ENCODE measurements around the gene THSD7B.

The THSD7B gene

DNA sequence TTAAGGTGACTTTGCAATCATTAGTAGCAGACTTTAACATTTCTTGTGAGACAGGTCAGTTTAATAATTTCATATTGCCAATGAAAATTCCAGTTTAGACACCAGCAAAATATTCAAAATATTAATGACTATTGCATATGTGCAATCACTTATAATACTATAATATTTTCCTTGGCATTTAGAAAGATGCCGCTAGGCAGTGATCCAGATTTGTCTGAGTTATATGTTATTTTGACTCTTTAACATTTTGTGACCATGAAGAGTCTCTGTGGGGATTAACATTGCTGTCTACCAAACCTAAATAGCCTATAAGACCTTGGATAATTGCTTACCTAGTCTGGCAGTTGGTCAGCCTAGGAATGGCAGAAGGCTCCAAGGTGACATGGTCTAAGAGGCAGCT lies 389.6 kb downstream of the THSD7B start:
- DNase-seq (ENCODE audit: low spot score), result no peak

DNA sequence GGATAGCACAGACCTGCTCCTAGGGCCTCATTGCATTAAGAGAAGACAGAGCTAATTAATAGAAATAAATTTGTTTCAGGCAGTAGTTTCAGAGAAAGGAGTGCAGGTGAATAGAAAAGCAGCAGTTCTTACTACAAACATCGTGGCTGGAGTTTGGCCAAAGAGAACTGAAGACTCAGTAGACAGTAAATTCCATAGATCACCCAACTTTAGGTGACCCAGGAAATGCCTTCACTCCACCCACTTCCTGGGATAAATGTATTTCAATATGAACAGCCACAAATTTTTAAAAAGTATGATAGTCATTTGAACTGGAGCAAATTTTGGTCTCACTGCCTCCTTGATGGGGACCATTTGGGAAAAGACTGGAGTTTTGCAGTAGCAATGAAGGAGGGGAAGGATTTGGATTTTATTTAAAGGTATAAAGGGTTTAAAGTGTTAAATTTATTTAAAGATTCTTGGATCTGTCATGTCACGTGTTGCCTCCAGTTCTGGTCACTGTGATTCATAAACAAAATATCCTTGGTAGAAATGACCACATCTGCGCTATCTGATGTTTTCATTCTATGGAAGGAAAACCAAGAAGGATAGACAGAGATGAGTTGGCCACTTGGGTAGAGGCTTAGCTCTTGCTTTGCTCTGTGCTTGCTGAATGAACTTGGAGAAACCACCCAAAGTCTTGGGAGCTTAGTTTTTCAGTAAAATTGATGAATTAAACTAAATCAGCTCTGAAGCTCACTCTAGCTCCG lies 390.2 kb downstream of the THSD7B start:
- no peak for DNase-seq (ENCODE audit: low spot score)

GRCh38 chr2:137156221-137156844 lies 391.0 kb downstream of the THSD7B start:
- DNase-seq (ENCODE audit: low spot score), result no peak

DNA sequence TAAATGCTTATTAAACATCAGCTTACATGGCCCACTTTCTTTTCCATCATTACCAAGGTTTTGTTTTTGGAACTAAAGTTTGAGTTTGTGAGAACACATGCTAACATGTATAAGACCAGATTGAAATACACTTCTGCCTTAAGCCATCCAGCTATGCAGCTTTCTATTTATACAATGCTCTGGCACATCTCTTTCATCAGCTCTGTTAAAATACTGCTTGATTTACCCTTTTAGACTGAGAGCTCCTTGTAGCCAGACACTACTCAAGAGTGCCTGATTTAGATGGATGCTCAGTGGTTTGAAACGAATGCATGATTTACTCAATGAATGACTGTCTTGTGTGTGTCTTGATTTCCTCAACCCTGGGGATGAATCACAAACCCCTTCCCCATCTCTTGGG lies 392.5 kb downstream of the THSD7B start:
- no peak for DNase-seq (ENCODE audit: low spot score)

DNA sequence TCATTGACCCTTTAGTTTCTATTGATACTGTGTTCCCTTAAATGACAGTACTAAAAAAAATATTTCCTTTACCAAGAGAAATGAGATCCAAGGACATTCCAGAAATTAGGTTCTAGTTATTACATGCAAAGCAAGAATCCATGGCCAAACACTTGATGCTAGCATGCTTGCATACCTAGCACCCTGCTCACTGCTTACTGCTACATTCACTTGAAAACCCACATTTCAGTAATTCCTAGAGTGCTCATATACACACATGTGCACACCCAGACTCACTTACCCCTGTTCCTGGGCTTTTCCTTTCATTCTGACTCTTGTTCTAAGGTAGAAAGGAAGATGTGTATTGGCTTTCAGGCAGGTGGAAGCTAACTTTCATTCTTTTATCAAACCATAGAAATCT lies 395.9 kb downstream of the THSD7B start:
- no peak for DNase-seq (ENCODE audit: low spot score)

DNA sequence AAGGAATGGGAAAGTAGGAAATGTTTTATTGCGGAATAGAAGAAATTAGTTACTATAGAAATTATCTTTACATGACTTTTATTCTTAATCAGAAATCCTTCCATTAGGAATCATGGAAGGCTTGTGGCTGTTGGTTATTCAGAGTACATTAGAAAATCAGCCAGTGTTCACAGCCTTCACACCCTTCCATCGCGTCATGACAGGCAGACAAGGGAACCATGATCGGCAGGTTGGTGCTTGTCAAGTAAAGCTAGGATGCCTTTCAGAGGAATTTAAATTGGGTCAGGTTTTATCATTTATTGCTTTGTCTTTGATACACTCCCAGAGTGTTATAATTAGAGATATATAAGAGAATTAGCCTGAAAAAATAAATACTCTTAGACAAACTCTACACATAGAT lies 400.6 kb downstream of the THSD7B start:
- DNase-seq (ENCODE audit: low spot score), result no peak

DNA sequence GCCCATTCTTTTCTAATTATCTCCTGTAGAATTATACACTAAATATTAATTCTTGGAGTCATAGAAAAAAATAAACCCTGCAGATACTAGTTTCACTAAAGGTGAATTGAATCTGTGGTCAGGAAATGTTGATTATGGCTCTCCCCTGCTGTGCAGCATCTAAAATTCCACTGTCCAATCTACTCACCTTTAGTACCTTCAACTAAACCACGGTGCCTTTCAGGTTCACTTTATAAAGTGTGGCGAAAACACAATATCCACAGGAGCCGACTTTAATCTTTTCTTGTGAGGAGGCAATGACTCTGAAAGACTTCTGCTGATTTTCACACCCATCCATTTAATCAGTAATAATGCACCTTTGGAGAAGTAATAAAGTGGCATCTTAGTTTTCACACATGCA lies 402.3 kb downstream of the THSD7B start:
- no peak for DNase-seq (ENCODE audit: low spot score)

GRCh38 chr2:137168552-137168951 lies 403.2 kb downstream of the THSD7B start:
- no peak for DNase-seq (ENCODE audit: low spot score)

GRCh38 chr2:137172162-137172561 lies 406.8 kb downstream of the THSD7B start:
- no peak for DNase-seq (ENCODE audit: low spot score)

GRCh38 chr2:137173463-137173862 lies 408.1 kb downstream of the THSD7B start:
- DNase-seq (ENCODE audit: low spot score), result no peak

GRCh38 chr2:137175246-137175645 lies 409.9 kb downstream of the THSD7B start:
- DNase-seq (ENCODE audit: low spot score), result no peak

- DNase-seq (ENCODE audit: low spot score), result no peak
These were observed 413.6 kb downstream of the THSD7B start for GRCh38 chr2:137178951-137179377.

DNA sequence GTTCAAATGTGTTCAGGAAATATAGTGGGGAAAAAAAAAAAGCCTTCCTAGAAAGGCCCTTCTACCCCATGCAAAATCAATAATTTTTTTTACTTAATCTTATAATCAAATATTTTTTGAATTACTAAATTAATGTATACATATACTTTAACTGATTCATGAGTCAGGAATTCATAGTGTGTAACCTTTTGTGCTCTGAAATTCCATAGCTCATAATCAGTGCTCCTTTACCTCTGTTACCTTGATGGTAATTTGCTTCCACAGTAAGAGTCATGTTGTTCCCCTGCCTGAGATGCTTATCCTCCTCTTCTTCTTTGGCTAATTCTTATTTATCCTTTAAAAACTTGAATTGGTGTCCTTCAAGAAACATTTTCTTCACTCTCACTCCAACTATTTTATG lies 414.2 kb downstream of the THSD7B start:
- DNase-seq (ENCODE audit: low spot score), result no peak

- no peak for DNase-seq (ENCODE audit: low spot score)
These were observed 414.7 kb downstream of the THSD7B start for GRCh38 chr2:137180012-137180411.

GRCh38 chr2:137181370-137181769 lies 416.0 kb downstream of the THSD7B start:
- DNase-seq (ENCODE audit: low spot score), result no peak

- DNase-seq (ENCODE audit: low spot score), result no peak
These were observed 416.7 kb downstream of the THSD7B start for GRCh38 chr2:137182071-137182470.

- no peak for DNase-seq (ENCODE audit: low spot score)
These were observed 418.0 kb downstream of the THSD7B start for GRCh38 chr2:137183206-137183898.

DNA sequence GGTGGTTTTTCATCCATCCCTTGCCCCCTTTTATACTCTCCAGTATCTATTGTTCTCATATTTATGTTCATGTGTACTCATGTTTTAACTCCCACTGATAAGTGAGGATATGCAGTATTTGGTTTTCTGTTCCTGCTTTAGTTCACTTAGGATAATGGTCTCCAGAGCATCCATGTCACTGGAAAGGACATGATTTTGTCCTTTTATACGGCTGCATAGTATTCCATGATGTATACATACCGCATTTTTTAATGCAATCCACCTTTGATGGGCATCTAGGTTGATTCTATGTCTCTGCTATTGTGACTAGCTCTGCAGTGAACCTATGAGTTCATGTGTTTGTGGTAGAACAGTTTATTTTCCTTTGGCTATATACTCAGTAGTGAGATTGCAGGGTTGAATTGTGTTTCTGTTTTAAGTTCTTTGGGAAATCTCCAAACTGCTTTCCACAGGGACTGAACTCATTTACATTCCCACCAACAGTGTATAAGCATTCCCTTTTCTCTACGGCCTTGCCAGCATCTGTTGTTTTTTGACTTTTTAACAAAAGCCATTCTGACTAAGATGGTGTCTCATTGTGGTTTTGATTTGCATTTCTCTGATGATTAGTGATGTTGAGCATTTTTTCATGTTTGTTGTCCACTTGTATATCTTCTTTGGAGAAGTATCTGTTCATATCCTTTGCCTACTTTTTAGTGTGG lies 420.2 kb downstream of the THSD7B start:
- no peak for DNase-seq (ENCODE audit: low spot score)

GRCh38 chr2:137187216-137187615 lies 421.9 kb downstream of the THSD7B start:
- no peak for DNase-seq (ENCODE audit: low spot score)

DNA sequence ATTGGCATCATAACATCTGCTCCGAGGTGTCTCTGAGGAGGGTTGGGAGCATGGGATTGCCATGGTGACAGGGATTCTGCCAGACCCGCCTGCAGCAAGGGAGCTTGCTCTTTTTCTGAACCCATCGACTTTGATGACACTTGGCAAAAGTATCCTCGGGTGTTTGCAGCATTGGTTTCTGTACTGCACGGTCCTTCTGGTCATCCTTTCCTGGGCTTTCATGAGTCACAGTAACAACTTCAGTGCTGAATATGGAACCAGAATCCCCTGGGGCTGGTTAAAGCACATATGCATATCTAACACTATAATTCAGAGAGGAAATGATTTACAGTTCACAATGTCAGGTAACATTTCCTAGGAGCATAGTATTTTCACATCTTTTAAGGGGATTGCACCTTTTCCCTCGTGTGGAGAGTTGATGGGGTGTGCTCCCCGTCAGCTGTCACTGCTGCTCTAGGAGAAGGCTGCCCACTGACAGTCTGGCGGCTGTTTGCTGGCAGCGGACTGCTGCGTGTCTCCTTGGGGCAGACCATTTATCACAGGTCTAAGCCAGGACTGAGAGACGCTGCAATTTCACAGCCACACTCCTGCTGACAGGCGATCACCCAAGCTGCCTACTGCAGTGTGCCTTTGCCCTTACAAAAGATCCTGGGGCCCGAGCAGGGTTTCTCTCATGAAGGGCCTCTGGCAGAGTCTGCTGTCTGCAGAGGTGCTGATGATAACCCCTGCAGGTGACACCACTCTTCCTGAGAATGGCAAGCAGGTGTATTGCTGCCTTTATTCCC lies 425.3 kb downstream of the THSD7B start:
- DNase-seq (ENCODE audit: low spot score), result no peak

GRCh38 chr2:137192366-137193310 lies 427.3 kb downstream of the THSD7B start:
- DNase-seq (ENCODE audit: low spot score), result no peak

Data from germinal center (tissue), 1 donor.